MG63 (cell line): ENCODE results near the gene MTHFD2L. TPM values are rescaled to one million over a fixed set of nuclear protein-coding genes. Genes with fewer than 3 reads are reported as not detected.
A peak's percentile ranks its signal among the peaks of the same experiment; 100 is the strongest.

Experiments
- DNase-seq: peaks from one replicate; pipeline ENCODE4 v3.0.0-alpha.2; 2020
- H3K27me3 ChIP-seq: fragments of 250-450 bp; sonication (Bioruptor Pico); 2 replicates; pipeline ENCODE4 v1.5.1; 2020; ENCODE audit warnings: mild to moderate bottlenecking, moderate library complexity
- H3K36me3 ChIP-seq: fragments of 250-450 bp; sonication (Bioruptor Pico); 2 replicates; pipeline ENCODE4 v1.5.1; 2020; ENCODE audit warnings: mild to moderate bottlenecking, moderate library complexity
- H3K4me3 ChIP-seq: fragments of 250-450 bp; sonication (Bioruptor Pico); 2 replicates; pipeline ENCODE4 v1.5.1; 2020; ENCODE audit warnings: mild to moderate bottlenecking, moderate library complexity
- H3K9me3 ChIP-seq: fragments of 250-450 bp; sonication (Bioruptor Pico); 2 replicates; pipeline ENCODE4 v1.5.1; 2020; ENCODE audit warnings: mild to moderate bottlenecking, moderate library complexity
- total RNA-seq: library from RNA; depleted of rRNA; stranded (reverse); fragments of >200 nt; shearing (Covaris generic); gene quantifications from 2 replicates; pipeline ENCODE4 v1.2.3, GENCODE V29; 2014; ENCODE audit warnings: low replicate concordance; rRNA removed

MTHFD2L gene
- 6.7 and 21.3 TPM in 2 replicates for total RNA-seq

- Histone ChIP-seq H3K9me3 (no peaks in the 10 kb centered on the region), H3K36me3 (peaks cover 4% of the 10 kb centered on the region), H3K4me3 (peak within 1 kb of the TSS; percentile 57), H3K27me3 (no peaks in the 10 kb centered on the region)
- DNase-seq: peak; percentile 95
Measured at GRCh38 chr4:74157561-74158465, at the start of gene MTHFD2L. MTHFD2L (plus strand) TSS chr4:74158118; CDS start chr4:74158139, 21 bp downstream.

GRCh38 chr4:74108457-74109115, 49.3 kb upstream of the MTHFD2L start:
- no peaks in the 10 kb centered on the region for H3K36me3 ChIP-seq
- no peak overlapping the region for H3K4me3 ChIP-seq
- no peak for DNase-seq

GRCh38 chr4:74109116-74109869, 48.6 kb upstream of the MTHFD2L start:
- Histone ChIP-seq H3K36me3 (no peaks in the 10 kb centered on the region), H3K27me3 (no peaks in the 10 kb centered on the region), H3K4me3 (no peak overlapping the region), H3K9me3 (no peaks in the 10 kb centered on the region)
- peak; percentile 75 for DNase-seq

More at GRCh38 chr4:74108457-74109115, 49.3 kb upstream of the MTHFD2L start:
- Histone ChIP-seq H3K9me3 (no peaks in the 10 kb centered on the region), H3K27me3 (no peaks in the 10 kb centered on the region)

- Histone ChIP-seq H3K36me3 (no peaks in the 10 kb centered on the region), H3K27me3 (no peaks in the 10 kb centered on the region), H3K9me3 (no peaks in the 10 kb centered on the region), H3K4me3 (no peak overlapping the region)
- peak; percentile 72 for DNase-seq
Measured at GRCh38 chr4:74109870-74110605, 47.9 kb upstream of the MTHFD2L start.

DNA sequence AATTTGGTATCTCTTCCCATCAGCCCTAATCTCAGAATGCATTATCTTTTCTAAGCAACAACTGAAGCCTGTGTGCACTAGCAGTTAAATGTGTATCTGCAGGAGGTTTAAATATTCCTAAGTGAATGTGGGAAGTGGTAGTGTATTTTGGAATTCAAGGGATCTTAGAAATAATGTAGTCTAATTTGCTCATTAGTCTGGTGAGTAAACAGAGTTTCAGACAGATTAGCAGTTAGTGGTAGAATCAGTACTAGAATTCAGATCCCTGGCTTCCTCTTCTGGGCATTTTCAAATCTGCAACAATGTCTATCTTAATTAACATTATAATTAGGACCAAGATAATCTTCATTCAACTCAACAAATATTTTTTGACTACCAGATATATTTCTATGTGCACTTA, 47.2 kb upstream of the MTHFD2L start:
- no peak for DNase-seq
- Histone ChIP-seq H3K27me3 (no peaks in the 10 kb centered on the region), H3K36me3 (no peaks in the 10 kb centered on the region), H3K9me3 (no peaks in the 10 kb centered on the region), H3K4me3 (no peak overlapping the region)

- Histone ChIP-seq H3K4me3 (no peak overlapping the region), H3K9me3 (no peaks in the 10 kb centered on the region), H3K36me3 (no peaks in the 10 kb centered on the region), H3K27me3 (no peaks in the 10 kb centered on the region)
- no peak for DNase-seq
Measured at GRCh38 chr4:74111306-74111975, 46.5 kb upstream of the MTHFD2L start.

GRCh38 chr4:74111990-74112389, 45.9 kb upstream of the MTHFD2L start:
- Histone ChIP-seq H3K27me3 (no peaks in the 10 kb centered on the region), H3K9me3 (no peaks in the 10 kb centered on the region), H3K4me3 (no peak overlapping the region), H3K36me3 (no peaks in the 10 kb centered on the region)
- no peak for DNase-seq

DNA sequence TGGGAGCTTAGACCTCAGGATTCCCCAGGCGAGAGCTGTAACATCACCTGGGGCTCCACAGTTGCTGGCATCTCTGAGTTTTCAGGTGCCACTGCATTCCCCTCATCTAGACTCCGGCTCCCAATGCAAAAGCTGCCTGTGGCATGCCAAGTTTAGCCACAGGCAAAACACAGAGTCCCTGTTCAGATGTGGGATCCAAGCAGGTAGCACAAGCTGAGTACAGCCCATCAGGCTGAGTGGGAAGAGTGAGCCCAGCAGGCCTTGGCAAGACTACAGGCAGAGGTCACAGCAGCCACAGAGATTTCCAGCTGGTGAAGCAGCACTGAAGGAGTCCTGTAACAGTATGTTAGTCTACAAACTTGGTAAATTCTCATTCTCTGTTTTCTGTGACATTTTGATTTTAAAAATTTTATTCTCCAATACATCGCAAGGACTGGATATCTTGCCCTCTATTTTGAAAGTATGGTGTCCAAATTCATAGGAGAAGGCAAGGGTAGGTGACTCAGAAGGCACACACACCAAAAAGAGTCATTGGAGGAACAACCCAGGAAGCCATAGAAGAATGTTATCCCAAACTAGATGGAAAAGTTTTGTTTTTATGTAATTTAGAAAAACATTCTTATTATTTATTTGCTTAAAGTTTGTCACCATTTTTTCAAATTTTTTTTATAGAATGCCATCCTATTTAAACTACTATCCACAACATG, 45.4 kb upstream of the MTHFD2L start:
- Histone ChIP-seq H3K27me3 (no peaks in the 10 kb centered on the region), H3K36me3 (no peaks in the 10 kb centered on the region), H3K9me3 (no peaks in the 10 kb centered on the region), H3K4me3 (no peak overlapping the region)
- DNase-seq: peak; percentile 45

GRCh38 chr4:74114234-74114633, 43.7 kb upstream of the MTHFD2L start:
- peak; percentile 9 for DNase-seq
- H3K9me3 ChIP-seq: no peaks in the 10 kb centered on the region
- H3K4me3 ChIP-seq: no peak overlapping the region
- H3K36me3 ChIP-seq: no peaks in the 10 kb centered on the region
- no peaks in the 10 kb centered on the region for H3K27me3 ChIP-seq

DNA sequence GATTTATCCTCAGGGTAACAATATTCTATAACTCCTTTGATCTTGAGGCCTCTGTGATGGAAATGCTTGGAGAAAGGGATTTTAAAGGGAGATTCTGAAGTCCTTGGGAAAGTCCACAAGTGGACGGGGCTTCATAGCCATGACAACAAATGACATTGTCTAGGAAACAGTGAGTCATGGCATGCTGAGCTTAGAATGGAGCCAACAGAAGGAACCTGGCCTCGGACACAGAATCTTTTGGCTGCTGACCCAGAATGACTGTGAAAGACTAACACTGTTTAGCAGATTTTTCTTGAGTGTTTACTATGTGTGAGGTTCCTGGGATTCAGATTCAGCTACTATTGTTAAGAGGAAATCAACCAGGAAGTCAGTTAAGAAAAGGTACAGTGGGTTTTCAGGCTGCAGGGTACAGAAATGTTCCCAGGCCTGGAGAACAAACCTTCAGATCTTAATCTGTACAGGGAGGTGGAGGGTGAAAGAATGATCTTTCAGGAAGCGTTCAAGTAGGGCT, 40.8 kb upstream of the MTHFD2L start:
- no peaks in the 10 kb centered on the region for H3K27me3 ChIP-seq
- peak; percentile 75 for DNase-seq
- H3K9me3 ChIP-seq: no peaks in the 10 kb centered on the region
- H3K36me3 ChIP-seq: no peaks in the 10 kb centered on the region
- H3K4me3 ChIP-seq: no peak overlapping the region

- Histone ChIP-seq H3K36me3 (no peaks in the 10 kb centered on the region), H3K4me3 (no peak overlapping the region), H3K27me3 (no peaks in the 10 kb centered on the region), H3K9me3 (no peaks in the 10 kb centered on the region)
- DNase-seq: no peak
Measured at GRCh38 chr4:74118600-74119338, 39.1 kb upstream of the MTHFD2L start.

DNA sequence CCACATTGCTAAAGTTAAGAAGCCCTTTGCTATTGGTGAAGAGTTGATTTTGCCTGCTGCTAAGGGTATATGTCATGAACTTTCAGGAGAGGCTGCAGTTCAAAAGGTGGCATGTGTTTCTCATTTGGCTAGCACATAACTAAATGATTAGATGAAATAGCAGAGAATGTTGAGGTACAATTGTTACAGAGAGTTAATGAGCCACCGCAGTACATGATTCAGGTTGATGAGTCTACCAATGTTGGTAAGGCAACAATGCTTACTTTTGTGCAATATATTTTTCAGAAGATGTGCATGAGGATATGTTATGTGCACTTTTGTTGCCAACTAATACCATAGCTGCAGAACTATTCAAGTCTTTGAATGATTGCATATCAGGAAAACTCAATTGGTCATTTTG, 37.8 kb upstream of the MTHFD2L start:
- no peaks in the 10 kb centered on the region for H3K9me3 ChIP-seq
- no peaks in the 10 kb centered on the region for H3K27me3 ChIP-seq
- H3K4me3 ChIP-seq: no peak overlapping the region
- H3K36me3 ChIP-seq: no peaks in the 10 kb centered on the region
- no peak for DNase-seq

GRCh38 chr4:74121643-74122579, 36.0 kb upstream of the MTHFD2L start:
- no peaks in the 10 kb centered on the region for H3K36me3 ChIP-seq
- H3K4me3 ChIP-seq: no peak overlapping the region
- no peaks in the 10 kb centered on the region for H3K9me3 ChIP-seq
- no peak for DNase-seq
- H3K27me3 ChIP-seq: no peaks in the 10 kb centered on the region
